GM12801 (cell line): ENCODE measurements around the gene RGS7.

Experiments
- CTCF ChIP-seq: IDR thresholded peaks from one replicate; pipeline ENCODE4 v1.5.1; 2011; ENCODE audit warnings: control low read depth; ENCODE audit not compliant: insufficient read length; ENCODE audit errors: extremely low read depth

Gene RGS7

DNA sequence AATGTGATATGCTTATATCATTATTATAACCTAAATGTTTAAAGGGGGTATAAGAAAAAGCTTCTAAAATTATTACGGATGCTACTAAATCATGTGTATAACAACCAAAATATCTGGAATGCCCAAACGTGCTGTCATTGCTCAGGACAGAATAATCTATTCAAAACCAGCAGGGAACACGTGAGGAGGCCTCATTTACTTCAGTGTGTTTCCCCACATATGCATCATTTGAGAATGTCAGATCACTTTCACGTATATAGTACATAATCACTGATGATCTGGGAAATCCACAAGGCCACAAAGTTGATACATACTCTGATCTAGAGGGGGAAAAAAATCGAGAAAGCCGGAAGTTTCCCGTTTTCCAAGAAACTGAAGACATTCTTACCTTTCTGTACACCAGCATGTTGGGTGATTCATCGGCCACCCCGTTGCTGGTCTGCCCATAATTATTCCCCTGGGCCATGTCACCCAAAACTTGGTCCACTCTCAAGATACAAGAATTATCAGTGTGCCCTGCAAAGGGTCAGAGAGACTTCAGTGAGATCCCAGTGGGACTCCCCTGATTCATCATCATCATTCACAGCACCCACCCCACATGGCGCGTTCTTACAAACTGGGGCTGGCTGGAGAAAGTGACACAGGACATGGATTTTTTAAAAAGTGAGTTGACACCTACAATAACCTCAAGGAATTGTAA is 1.5 kb downstream of the RGS7 start:
- no peak for TF ChIP-seq CTCF

- TF ChIP-seq CTCF, result no peak
Measured at GRCh38 chr1:241352401-241352800, 4.6 kb downstream of the RGS7 start.

GRCh38 chr1:241351841-241352240 is 5.2 kb downstream of the RGS7 start:
- TF ChIP-seq CTCF, result no peak

- no peak for TF ChIP-seq CTCF
Measured at GRCh38 chr1:241343956-241344355, 13.0 kb downstream of the RGS7 start.

- TF ChIP-seq CTCF, result no peak
Measured at GRCh38 chr1:241336335-241336734, 20.7 kb downstream of the RGS7 start.

DNA sequence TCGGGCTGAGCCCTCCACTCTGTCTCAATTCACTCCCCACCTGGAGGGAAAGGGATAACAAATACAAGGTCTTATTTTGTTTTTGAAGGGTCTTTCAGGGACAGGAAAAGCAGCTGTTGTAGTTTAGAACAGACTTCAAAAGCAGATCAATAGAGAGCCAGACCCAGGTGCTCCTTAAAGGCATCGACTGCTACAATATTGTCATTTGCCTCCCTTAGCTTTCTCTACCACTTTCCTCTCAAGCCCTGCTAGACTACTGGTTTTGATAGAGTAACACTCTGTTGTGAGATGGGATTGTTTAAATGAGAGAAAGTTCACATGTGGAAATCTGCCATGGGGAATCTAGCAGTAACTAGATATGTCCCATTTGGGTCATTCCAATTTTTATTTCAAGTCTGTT is 24.0 kb downstream of the RGS7 start:
- no peak for TF ChIP-seq CTCF

GRCh38 chr1:241332037-241332409 is 25.0 kb downstream of the RGS7 start:
- no peak for TF ChIP-seq CTCF
